H1 (cell line): ENCODE measurements around the gene RASGRP4. TPM values are rescaled to one million over a fixed set of nuclear protein-coding genes. Genes with fewer than 3 reads are reported as not detected.

Experiments used
- ASH2L ChIP-seq: fragments of 200-600, 300-600 bp; sonication (generic); IDR thresholded peaks from one replicate; pipeline ENCODE4 v1.7.1; 2017; ENCODE audit warnings: low read length
- CEBPB ChIP-seq: IDR thresholded peaks from 2 replicates; pipeline ENCODE4 v1.6.1; 2012; ENCODE audit warnings: low read depth, low read length
- CHD7 ChIP-seq: fragments of 300-600 bp; sonication (generic); IDR thresholded peaks from 2 replicates; pipeline ENCODE4 v1.7.1; 2012; ENCODE audit warnings: low read length, moderate library complexity, mild to moderate bottlenecking, inconsistent platforms; ENCODE audit not compliant: insufficient replicate concordance
- CREB1 ChIP-seq: IDR thresholded peaks from 2 replicates; pipeline ENCODE4 v1.6.1; 2012; ENCODE audit warnings: inconsistent platforms
- MAFK ChIP-seq: IDR thresholded peaks from 2 replicates; pipeline ENCODE4 v1.6.1; 2012; ENCODE audit warnings: low read depth, mild to moderate bottlenecking, improper control_type of control experiment, low read length
- MAX ChIP-seq: IDR thresholded peaks from 2 replicates; pipeline ENCODE4 v1.6.1; 2012; ENCODE audit warnings: inconsistent platforms
- SIX5 ChIP-seq: IDR thresholded peaks from 2 replicates; pipeline ENCODE4 v1.6.1; 2011; ENCODE audit warnings: mild to moderate bottlenecking, low read depth, low read length
- SP4 ChIP-seq: IDR thresholded peaks from 2 replicates; pipeline ENCODE4 v1.6.1; 2012; ENCODE audit warnings: low read length, inconsistent platforms
- TBP ChIP-seq: IDR thresholded peaks from 2 replicates; pipeline ENCODE4 v1.6.1; 2011; ENCODE audit warnings: low read depth, low read length, improper control_type of control experiment
- TEAD4 ChIP-seq: IDR thresholded peaks from 2 replicates; pipeline ENCODE4 v1.6.1; 2012; ENCODE audit warnings: low read depth, low read length, inconsistent platforms, mixed read lengths
- USF2 ChIP-seq: IDR thresholded peaks from 2 replicates; pipeline ENCODE4 v1.6.1; 2011; ENCODE audit warnings: low read length, improper control_type of control experiment
- ZNF274 ChIP-seq: IDR thresholded peaks from 2 replicates; pipeline ENCODE4 v1.7.0; 2012; ENCODE audit warnings: low read length, borderline replicate concordance; ENCODE audit errors: extremely low read depth
- polyA plus RNA-seq, 7 experiments: library from polyadenylated mRNA; depleted of rRNA in 3 of 7; stranded (reverse) in 5 of 7; unstranded in 2 of 7; fragments of >200 nt in 5 of 7; fragments of 200-250 nt in 2 of 7; gene quantifications; 1 replicate in 5 of 7; 2 replicates in 1 of 7; 4 replicates in 1 of 7; pipeline versions ENCODE4 v1.2.1 to v1.2.3, GENCODE V29; 2011 to 2013; ENCODE audit warnings: missing spikeins in 2 of 7, mixed read lengths in 2 of 7
- total RNA-seq: library from RNA; stranded (reverse); fragmentation: NEBNext Ultra II Directional; extraction: Animal tissue kit (Norgen Biotek cat#: 25700); gene quantifications from 2 replicates; pipeline ENCODE4 v1.2.1, GENCODE V29; 2021

The RASGRP4 gene
- total and polyA plus RNA-seq, 2 of the 8 experiments (the other 6 are each of a cell fraction or from before 2014, with no cell fraction given), result 1.9 to 3.1 TPM

- TF ChIP-seq CHD7 (no peak), SP4 (no peak), ASH2L (no peak), USF2 (no peak), ZNF274 (no peak), CEBPB (no peak), CREB1 (no peak), MAFK (no peak), TBP (no peak), TEAD4 (no peak), MAX (no peak), SIX5 (no peak)
Measured at GRCh38 chr19:38400361-38400760, 25.7 kb downstream of the RASGRP4 start (continued).
